ENCODE results near the gene DDX42.

DNA sequence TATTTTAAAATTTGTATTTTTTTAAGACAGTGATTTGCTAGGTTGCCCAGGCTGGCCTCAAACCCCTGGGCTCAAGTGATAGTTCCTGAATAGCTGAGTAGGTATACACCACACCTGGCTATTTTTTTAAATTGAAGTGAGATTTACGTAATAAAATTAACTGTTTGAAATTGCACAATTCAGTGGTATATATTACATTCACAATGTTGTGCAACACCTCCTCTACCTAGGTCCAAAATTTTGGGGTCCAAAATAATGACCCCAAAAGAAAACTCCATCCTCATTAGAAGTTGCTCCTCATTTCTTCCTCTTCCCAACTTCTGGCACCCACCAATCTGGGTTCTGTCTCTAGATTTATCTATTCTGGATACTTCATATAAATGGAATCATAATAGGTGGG, 71.5 kb downstream of the DDX42 start:
- TF ChIP-seq, protein P1, sequence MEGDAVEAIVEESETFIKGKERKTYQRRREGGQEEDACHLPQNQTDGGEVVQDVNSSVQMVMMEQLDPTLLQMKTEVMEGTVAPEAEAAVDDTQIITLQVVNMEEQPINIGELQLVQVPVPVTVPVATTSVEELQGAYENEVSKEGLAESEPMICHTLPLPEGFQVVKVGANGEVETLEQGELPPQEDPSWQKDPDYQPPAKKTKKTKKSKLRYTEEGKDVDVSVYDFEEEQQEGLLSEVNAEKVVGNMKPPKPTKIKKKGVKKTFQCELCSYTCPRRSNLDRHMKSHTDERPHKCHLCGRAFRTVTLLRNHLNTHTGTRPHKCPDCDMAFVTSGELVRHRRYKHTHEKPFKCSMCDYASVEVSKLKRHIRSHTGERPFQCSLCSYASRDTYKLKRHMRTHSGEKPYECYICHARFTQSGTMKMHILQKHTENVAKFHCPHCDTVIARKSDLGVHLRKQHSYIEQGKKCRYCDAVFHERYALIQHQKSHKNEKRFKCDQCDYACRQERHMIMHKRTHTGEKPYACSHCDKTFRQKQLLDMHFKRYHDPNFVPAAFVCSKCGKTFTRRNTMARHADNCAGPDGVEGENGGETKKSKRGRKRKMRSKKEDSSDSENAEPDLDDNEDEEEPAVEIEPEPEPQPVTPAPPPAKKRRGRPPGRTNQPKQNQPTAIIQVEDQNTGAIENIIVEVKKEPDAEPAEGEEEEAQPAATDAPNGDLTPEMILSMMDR (conservative IDR thresholded peaks at IDR 0.05; ENCODE audit: low read depth in 2 of 2): no peak
- no peak for TF ChIP-seq ZNF114 (CRISPR knock-in tag; IDR thresholded peaks at IDR 0.05)
- TF ChIP-seq, protein P2, sequence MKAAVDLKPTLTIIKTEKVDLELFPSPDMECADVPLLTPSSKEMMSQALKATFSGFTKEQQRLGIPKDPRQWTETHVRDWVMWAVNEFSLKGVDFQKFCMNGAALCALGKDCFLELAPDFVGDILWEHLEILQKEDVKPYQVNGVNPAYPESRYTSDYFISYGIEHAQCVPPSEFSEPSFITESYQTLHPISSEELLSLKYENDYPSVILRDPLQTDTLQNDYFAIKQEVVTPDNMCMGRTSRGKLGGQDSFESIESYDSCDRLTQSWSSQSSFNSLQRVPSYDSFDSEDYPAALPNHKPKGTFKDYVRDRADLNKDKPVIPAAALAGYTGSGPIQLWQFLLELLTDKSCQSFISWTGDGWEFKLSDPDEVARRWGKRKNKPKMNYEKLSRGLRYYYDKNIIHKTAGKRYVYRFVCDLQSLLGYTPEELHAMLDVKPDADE (IDR thresholded peaks at IDR 0.05): no peak
- TF ChIP-seq POLR2AphosphoS5 (IDR thresholded peaks at IDR 0.05; ENCODE audit: low read depth): no peak
